ENCODE data around the gene GBX2. TPM values are rescaled to one million over a fixed set of nuclear protein-coding genes. Genes with fewer than 3 reads are reported as not detected.

The GBX2 gene
- total RNA-seq, 1 experiment from 2014 or later, result 0.31 TPM

GRCh38 chr2:236157815-236158498, 10.2 kb downstream of the GBX2 start:
- no peak overlapping the region for H4K5ac ChIP-seq (ENCODE audit: insufficient read length, low read depth, low read length)
- H3K9ac ChIP-seq (ENCODE audit: extremely low read depth, insufficient read length, low read length), result no peak overlapping the region
- H3K4me1 Mint-ChIP-seq, result peaks cover 34 to 35% of the 10 kb centered on the region in 2 experiments
- no peak overlapping the region for H3K4ac ChIP-seq (ENCODE audit: low read depth, low read length)
- H3K9me3 ChIP-seq (ENCODE audit: control insufficient read depth, low read depth, low read length), result no peaks in the 10 kb centered on the region
- no peak for DNase-seq
- H3K36me3 Mint-ChIP-seq (ENCODE audit: insufficient read depth in 1 of 3, low read depth in 3 of 3), result peaks cover 0 to 6% (median 0%) of the 10 kb centered on the region in 3 experiments; a peak in 2 of 7 replicates
- WGBS (ENCODE audit: extremely low coverage, insufficient read length, low lambda C conversion rate), result no CpG with 5 or more reads among the region's 10 CpGs
- H2BK12ac ChIP-seq (ENCODE audit: insufficient read length, low read depth, low read length), result no peak overlapping the region
- H3T11ph ChIP-seq (ENCODE audit: low read length), result no peak overlapping the region
- no peak overlapping the region for H4K8ac ChIP-seq (replicated peaks; ENCODE audit: insufficient read length, low read depth, low read length)
- H4K91ac ChIP-seq (ENCODE audit: insufficient read length, low read depth, low read length), result no peak overlapping the region
- H4K20me1 ChIP-seq (ENCODE audit: control insufficient read depth, insufficient read depth, insufficient read length), result no peaks in the 10 kb centered on the region
- no peak for TF ChIP-seq CTCF (conservative IDR thresholded peaks at IDR 0.05)
- no peak overlapping the region for H3K14ac ChIP-seq (ENCODE audit: insufficient read depth, low read length)
- peaks cover 6% of the 10 kb centered on the region for H3K23me2 ChIP-seq (ENCODE audit: insufficient read length, low read depth, low read length, poor library complexity, severe bottlenecking)
- H3K27me3 ChIP-seq (ENCODE audit: insufficient read depth, low read length), result peaks cover 44% of the 10 kb centered on the region; the same call in 1 of the 2 replicates
- no peak overlapping the region for H2BK20ac ChIP-seq (ENCODE audit: low read depth, low read length, poor library complexity, severe bottlenecking)
- no peak overlapping the region for H3K27ac ChIP-seq (ENCODE audit: insufficient read length, low read depth, low read length)
- H3K4me1 ChIP-seq (ENCODE audit: insufficient read depth, low read length), result peaks cover 4% of the 10 kb centered on the region; the same call in 1 of the 2 replicates
- peaks cover 6 to 7% of the 10 kb centered on the region in 2 experiments for H3K9me3 Mint-ChIP-seq
- no peak overlapping the region for H2BK120ac ChIP-seq (ENCODE audit: low read depth, low read length, poor library complexity, severe bottlenecking)
- H3K27ac Mint-ChIP-seq, result no peak overlapping the region
- H3K56ac ChIP-seq (ENCODE audit: insufficient read length, low read depth, low read length), result no peak overlapping the region
- H3K27me3 Mint-ChIP-seq (ENCODE audit: low read depth), result peaks cover 99% of the 10 kb centered on the region
- no peak overlapping the region for H3K18ac ChIP-seq (ENCODE audit: insufficient read length, low read depth, low read length)
- H3K79me2 ChIP-seq (ENCODE audit: insufficient read depth, low read length), result no peaks in the 10 kb centered on the region
- H3K23ac ChIP-seq (ENCODE audit: insufficient read length, low read depth, low read length), result no peak overlapping the region
- H2AFZ ChIP-seq (ENCODE audit: low read length), result no peak overlapping the region
- peak overlapping the region in 1 of 2 experiments; percentile 66; a peak in 2 of 5 replicates for H3K4me3 Mint-ChIP-seq
- no peak overlapping the region for H3K4me2 ChIP-seq (ENCODE audit: insufficient read depth, insufficient read length, low read length)
- H2BK15ac ChIP-seq (ENCODE audit: low read depth, low read length), result no peak overlapping the region
- H3K79me1 ChIP-seq (ENCODE audit: insufficient read depth, low read depth, low read length, poor library complexity, severe bottlenecking), result no peaks in the 10 kb centered on the region
- no peak overlapping the region for H2AK5ac ChIP-seq (ENCODE audit: insufficient read length, low read length)
- no peak overlapping the region for H2BK5ac ChIP-seq (ENCODE audit: insufficient read length, low read length)
